Right lobe of liver (tissue), 4 donors: ENCODE data around the gene USP47.

Experiments
- CTCF ChIP-seq, 4 donors: fragments of 200-600 bp in 3 of 4; fragments of 450-650 bp in 1 of 4; IDR thresholded peaks; one replicate each; pipeline versions ENCODE4 v1.5.1 to v1.8.0; 2016 to 2022; ENCODE audit warnings: antibody characterized with exemption in 4 of 4, mild to moderate bottlenecking in 2 of 4
- POLR2A ChIP-seq: fragments of 450-650 bp; IDR thresholded peaks from one replicate; pipeline ENCODE4 v1.6.1; 2017; ENCODE audit warnings: antibody characterized with exemption, mild to moderate bottlenecking
- donor health status: DM: no; HTN: no; CAD: no.
- donor health status: DM: no; HTN: no; CAD: no.
- donor health status: DM: no; HTN: yes; CAD: no.

GRCh38 chr11:11959601-11960000 lies 117.8 kb downstream of the USP47 start:
- TF ChIP-seq CTCF (IDR thresholded peaks at IDR 0.05) (no peak), POLR2A (no peak)
